Measurements from ENCODE around the gene LRCOL1.

DNA sequence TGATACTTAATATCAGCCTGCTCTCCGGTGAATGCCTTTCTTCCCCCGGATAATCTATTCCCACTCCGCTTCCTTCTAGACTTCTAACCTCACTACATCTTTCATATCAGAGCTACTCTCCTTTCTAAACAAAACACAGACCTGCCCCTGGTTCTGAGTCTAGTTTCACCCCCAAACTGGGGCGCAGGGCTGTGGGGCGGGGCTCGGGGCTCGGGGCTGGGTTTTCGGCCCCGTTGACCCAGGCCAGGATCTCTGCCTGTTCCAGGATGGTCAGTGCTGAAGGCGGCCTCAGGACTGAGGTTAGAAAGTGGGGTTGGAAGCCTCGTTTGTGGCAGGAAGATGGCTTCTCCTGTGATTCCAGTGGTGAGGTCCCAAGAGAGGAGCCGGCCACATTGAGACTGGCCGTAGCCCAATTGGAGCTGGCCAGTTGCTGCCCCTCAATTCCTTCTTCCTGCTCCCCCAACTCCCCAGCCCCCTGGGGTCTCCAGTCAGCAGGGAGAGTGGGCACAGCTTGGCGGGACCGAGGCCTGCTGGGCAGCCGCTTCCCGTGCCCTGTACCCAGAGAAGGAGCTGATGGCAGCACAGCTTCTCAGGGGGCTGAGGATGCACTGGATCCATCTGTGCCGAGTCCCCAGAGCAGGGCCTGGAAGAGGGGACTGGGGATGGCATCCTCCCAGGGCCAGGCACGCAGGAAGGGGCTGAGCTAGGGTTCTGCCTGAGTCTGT is 52.9 kb downstream of the LRCOL1 start:
- TF ChIP-seq, protein P1, sequence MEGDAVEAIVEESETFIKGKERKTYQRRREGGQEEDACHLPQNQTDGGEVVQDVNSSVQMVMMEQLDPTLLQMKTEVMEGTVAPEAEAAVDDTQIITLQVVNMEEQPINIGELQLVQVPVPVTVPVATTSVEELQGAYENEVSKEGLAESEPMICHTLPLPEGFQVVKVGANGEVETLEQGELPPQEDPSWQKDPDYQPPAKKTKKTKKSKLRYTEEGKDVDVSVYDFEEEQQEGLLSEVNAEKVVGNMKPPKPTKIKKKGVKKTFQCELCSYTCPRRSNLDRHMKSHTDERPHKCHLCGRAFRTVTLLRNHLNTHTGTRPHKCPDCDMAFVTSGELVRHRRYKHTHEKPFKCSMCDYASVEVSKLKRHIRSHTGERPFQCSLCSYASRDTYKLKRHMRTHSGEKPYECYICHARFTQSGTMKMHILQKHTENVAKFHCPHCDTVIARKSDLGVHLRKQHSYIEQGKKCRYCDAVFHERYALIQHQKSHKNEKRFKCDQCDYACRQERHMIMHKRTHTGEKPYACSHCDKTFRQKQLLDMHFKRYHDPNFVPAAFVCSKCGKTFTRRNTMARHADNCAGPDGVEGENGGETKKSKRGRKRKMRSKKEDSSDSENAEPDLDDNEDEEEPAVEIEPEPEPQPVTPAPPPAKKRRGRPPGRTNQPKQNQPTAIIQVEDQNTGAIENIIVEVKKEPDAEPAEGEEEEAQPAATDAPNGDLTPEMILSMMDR (IDR thresholded peaks at IDR 0.05) = no peak
- TF ChIP-seq, protein P2, sequence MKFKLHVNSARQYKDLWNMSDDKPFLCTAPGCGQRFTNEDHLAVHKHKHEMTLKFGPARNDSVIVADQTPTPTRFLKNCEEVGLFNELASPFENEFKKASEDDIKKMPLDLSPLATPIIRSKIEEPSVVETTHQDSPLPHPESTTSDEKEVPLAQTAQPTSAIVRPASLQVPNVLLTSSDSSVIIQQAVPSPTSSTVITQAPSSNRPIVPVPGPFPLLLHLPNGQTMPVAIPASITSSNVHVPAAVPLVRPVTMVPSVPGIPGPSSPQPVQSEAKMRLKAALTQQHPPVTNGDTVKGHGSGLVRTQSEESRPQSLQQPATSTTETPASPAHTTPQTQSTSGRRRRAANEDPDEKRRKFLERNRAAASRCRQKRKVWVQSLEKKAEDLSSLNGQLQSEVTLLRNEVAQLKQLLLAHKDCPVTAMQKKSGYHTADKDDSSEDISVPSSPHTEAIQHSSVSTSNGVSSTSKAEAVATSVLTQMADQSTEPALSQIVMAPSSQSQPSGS (CRISPR knock-in tag; IDR thresholded peaks at IDR 0.05; ENCODE audit: borderline replicate concordance, low read depth) = no peak
- no peak for TF ChIP-seq NR2C2 (CRISPR knock-in tag; IDR thresholded peaks at IDR 0.05)
- no peak for TF ChIP-seq TP53 (CRISPR knock-in tag; IDR thresholded peaks at IDR 0.05)
- TF ChIP-seq HMGA2 (CRISPR knock-in tag; IDR thresholded peaks at IDR 0.05) = no peak
- TF ChIP-seq RELA (CRISPR knock-in tag; IDR thresholded peaks at IDR 0.05; ENCODE audit: borderline replicate concordance) = no peak
- TF ChIP-seq, protein P3, sequence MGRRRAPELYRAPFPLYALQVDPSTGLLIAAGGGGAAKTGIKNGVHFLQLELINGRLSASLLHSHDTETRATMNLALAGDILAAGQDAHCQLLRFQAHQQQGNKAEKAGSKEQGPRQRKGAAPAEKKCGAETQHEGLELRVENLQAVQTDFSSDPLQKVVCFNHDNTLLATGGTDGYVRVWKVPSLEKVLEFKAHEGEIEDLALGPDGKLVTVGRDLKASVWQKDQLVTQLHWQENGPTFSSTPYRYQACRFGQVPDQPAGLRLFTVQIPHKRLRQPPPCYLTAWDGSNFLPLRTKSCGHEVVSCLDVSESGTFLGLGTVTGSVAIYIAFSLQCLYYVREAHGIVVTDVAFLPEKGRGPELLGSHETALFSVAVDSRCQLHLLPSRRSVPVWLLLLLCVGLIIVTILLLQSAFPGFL (CRISPR knock-in tag; IDR thresholded peaks at IDR 0.05; ENCODE audit: borderline replicate concordance) = no peak
- no peak for TF ChIP-seq GTF2I (CRISPR knock-in tag; conservative IDR thresholded peaks at IDR 0.05)
- TF ChIP-seq, protein P4, sequence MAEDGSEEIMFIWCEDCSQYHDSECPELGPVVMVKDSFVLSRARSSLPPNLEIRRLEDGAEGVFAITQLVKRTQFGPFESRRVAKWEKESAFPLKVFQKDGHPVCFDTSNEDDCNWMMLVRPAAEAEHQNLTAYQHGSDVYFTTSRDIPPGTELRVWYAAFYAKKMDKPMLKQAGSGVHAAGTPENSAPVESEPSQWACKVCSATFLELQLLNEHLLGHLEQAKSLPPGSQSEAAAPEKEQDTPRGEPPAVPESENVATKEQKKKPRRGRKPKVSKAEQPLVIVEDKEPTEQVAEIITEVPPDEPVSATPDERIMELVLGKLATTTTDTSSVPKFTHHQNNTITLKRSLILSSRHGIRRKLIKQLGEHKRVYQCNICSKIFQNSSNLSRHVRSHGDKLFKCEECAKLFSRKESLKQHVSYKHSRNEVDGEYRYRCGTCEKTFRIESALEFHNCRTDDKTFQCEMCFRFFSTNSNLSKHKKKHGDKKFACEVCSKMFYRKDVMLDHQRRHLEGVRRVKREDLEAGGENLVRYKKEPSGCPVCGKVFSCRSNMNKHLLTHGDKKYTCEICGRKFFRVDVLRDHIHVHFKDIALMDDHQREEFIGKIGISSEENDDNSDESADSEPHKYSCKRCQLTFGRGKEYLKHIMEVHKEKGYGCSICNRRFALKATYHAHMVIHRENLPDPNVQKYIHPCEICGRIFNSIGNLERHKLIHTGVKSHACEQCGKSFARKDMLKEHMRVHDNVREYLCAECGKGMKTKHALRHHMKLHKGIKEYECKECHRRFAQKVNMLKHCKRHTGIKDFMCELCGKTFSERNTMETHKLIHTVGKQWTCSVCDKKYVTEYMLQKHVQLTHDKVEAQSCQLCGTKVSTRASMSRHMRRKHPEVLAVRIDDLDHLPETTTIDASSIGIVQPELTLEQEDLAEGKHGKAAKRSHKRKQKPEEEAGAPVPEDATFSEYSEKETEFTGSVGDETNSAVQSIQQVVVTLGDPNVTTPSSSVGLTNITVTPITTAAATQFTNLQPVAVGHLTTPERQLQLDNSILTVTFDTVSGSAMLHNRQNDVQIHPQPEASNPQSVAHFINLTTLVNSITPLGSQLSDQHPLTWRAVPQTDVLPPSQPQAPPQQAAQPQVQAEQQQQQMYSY (CRISPR knock-in tag; IDR thresholded peaks at IDR 0.05) = no peak
- TF ChIP-seq PRRX2 (CRISPR knock-in tag; IDR thresholded peaks at IDR 0.05) = no peak
- TF ChIP-seq, protein P5, sequence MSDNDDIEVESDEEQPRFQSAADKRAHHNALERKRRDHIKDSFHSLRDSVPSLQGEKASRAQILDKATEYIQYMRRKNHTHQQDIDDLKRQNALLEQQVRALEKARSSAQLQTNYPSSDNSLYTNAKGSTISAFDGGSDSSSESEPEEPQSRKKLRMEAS (CRISPR knock-in tag; IDR thresholded peaks at IDR 0.05) = no peak
- TF ChIP-seq, protein P6, sequence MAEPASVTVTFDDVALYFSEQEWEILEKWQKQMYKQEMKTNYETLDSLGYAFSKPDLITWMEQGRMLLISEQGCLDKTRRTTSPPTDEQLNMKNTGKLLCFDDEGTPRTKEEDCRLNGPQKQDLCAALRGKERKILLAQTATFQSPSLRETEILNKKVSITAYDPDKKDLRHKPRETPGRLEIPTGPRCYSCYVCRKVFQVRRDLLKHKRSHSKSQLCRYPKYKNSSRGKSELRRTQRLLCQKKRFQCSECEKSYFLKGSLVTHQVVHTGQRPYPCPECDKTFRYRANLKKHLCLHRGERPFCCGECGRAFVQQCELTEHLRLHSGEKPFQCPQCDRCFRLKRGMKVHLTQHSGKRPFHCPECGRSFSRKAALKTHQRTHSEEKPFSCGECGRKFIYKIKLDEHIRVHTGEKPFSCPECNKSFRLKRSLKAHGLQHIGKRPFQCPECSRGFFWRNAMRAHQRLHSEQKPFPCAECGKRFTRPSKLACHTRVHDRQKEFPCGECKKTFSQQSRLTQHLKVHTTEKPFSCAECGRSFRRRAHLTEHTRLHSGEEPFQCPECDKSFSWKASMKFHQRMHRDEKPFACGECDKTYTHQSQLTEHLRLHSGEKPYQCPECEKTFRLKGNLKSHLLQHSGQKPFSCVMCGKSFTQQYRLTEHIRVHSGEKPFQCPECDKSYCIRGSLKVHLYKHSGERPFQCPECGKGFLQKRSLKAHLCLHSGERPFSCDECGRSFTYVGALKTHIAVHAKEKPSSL (CRISPR knock-in tag; conservative IDR thresholded peaks at IDR 0.05) = no peak
- no peak for TF ChIP-seq FOXJ3 (CRISPR knock-in tag; IDR thresholded peaks at IDR 0.05; ENCODE audit: borderline replicate concordance)
